PC-3 (cell line): Measurements from ENCODE around the gene KLHDC9.

Experiments used
- EZH2 ChIP-seq: fragments of 300-600 bp; sonication (generic); IDR thresholded peaks from one replicate; pipeline ENCODE4 v1.6.1; 2017; ENCODE audit warnings: antibody characterized with exemption, mild to moderate bottlenecking, low read length; ENCODE audit not compliant: unreplicated experiment
- EZH2phosphoT487 ChIP-seq: fragments of 300-600 bp; sonication (generic); IDR thresholded peaks from 2 replicates; pipeline ENCODE4 v1.6.1; 2018; ENCODE audit warnings: mild to moderate bottlenecking, antibody characterized with exemption, low read length, borderline replicate concordance
- TF ChIP-seq, protein P1 (sequence below): fragments of 300-600 bp; sonication (generic); conservative IDR thresholded peaks from 2 replicates; pipeline ENCODE4 v1.5.1; 2017; ENCODE audit warnings: antibody characterized with exemption, low read depth, mild to moderate bottlenecking, low read length

GRCh38 chr1:161091093-161091492, 7.1 kb upstream of the KLHDC9 start:
- TF ChIP-seq, protein P1, sequence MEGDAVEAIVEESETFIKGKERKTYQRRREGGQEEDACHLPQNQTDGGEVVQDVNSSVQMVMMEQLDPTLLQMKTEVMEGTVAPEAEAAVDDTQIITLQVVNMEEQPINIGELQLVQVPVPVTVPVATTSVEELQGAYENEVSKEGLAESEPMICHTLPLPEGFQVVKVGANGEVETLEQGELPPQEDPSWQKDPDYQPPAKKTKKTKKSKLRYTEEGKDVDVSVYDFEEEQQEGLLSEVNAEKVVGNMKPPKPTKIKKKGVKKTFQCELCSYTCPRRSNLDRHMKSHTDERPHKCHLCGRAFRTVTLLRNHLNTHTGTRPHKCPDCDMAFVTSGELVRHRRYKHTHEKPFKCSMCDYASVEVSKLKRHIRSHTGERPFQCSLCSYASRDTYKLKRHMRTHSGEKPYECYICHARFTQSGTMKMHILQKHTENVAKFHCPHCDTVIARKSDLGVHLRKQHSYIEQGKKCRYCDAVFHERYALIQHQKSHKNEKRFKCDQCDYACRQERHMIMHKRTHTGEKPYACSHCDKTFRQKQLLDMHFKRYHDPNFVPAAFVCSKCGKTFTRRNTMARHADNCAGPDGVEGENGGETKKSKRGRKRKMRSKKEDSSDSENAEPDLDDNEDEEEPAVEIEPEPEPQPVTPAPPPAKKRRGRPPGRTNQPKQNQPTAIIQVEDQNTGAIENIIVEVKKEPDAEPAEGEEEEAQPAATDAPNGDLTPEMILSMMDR: no peak
- no peak for TF ChIP-seq EZH2
- TF ChIP-seq EZH2phosphoT487: no peak
